BLaER1 (cell line): ENCODE data around the gene RBP3.

Experiments
- H3K27ac ChIP-seq: shearing (Covaris generic); formaldehyde crosslinking; 2 replicates; pipeline ENCODE4 v1.8.1; 2022
- H3K27me3 ChIP-seq: shearing (Covaris generic); formaldehyde crosslinking; 2 replicates; pipeline ENCODE4 v1.8.1; 2022
- H3K36me3 ChIP-seq: shearing (Covaris generic); formaldehyde crosslinking; 2 replicates; pipeline ENCODE4 v1.8.1; 2022
- H3K4me1 ChIP-seq: shearing (Covaris generic); formaldehyde crosslinking; 2 replicates; pipeline ENCODE4 v1.8.1; 2022
- H3K4me2 ChIP-seq: shearing (Covaris generic); formaldehyde crosslinking; 2 replicates; pipeline ENCODE4 v1.8.1; 2022
- H3K4me3 ChIP-seq: shearing (Covaris generic); formaldehyde crosslinking; 2 replicates; pipeline ENCODE4 v1.8.1; 2022
- H3K9ac ChIP-seq: shearing (Covaris generic); formaldehyde crosslinking; 2 replicates; pipeline ENCODE4 v1.8.1; 2022
- H3K9me3 ChIP-seq: shearing (Covaris generic); formaldehyde crosslinking; 2 replicates; pipeline ENCODE4 v1.8.1; 2022
- H4K20me1 ChIP-seq: shearing (Covaris generic); formaldehyde crosslinking; 2 replicates; pipeline ENCODE4 v1.8.1; 2022
- Cebpa-rat ChIP-seq: shearing (Covaris generic); IDR thresholded peaks from 2 replicates; pipeline ENCODE4 v1.8.1; 2022

RBP3 gene

DNA sequence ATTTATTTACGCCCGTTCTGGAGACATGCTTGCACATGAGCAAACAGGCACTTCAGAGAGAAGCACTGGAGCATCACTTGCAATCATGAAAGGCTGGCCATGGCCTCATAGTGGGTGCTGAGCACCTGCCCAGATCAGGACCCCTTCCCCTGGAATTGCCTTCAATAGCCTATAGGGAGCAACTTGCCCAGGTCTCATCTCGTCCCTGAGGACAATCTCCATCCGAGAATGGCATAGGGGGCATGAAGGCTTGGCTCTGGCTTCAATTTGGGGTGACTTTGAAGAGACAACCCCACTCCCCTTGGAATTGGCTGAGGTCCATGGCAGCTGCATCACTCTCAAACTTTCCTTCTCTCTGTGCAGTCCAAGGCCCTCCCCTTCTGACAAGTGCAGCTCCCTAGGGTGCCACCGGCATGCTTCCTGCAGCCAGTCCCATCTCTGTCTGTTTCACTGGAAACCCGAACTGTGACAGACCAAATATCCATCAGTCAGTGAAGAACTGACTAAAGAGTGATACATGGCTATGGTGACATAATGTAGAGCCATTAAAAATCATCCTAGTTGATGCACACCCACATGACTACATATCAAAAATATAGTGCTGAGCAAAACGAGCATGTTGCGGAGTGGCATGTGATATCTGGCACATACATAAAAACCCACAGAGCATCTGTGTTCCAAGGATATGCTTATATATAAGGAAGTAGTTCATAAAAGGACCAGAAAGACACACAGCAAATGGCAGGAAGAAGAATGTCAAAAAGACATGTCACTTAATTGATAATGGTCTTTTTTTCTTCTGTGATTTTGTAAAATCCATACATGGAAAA is 13.5 kb upstream of the RBP3 start:
- no peaks in the 10 kb centered on the region for H3K27me3 ChIP-seq
- TF ChIP-seq Cebpa-rat: no peak
- H4K20me1 ChIP-seq: no peaks in the 10 kb centered on the region
- H3K4me3 ChIP-seq: no peak overlapping the region
- H3K36me3 ChIP-seq: no peaks in the 10 kb centered on the region
- H3K9ac ChIP-seq: no peak overlapping the region
- H3K9me3 ChIP-seq: no peaks in the 10 kb centered on the region
- no peak overlapping the region for H3K27ac ChIP-seq
- H3K4me1 ChIP-seq: no peaks in the 10 kb centered on the region
- no peak overlapping the region for H3K4me2 ChIP-seq

DNA sequence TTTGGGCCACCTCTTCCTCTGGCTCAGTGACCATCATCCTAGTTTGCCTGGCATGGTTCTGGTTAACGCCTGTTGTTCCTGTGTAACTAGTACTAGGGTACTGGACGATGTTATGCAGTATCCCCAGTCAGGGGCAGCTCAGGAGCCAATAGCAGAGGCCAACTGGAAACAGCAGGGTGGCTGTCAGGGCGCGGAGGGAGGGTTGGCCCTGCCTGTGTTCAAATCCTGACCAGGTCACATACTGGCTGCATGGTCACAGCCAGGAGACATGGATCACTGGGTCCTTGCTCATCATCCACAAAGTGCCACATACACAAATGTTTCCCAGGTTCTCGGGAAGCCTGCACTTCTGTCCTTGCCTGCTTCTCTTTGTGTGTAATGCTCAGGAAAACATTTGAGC is 12.3 kb upstream of the RBP3 start:
- Histone ChIP-seq H3K4me3 (no peak overlapping the region), H3K9ac (no peak overlapping the region), H3K27ac (no peak overlapping the region), H3K4me2 (no peak overlapping the region), H3K4me1 (peaks cover 8% of the 10 kb centered on the region), H3K27me3 (no peaks in the 10 kb centered on the region), H3K9me3 (no peaks in the 10 kb centered on the region), H4K20me1 (no peaks in the 10 kb centered on the region), H3K36me3 (no peaks in the 10 kb centered on the region)
- no peak for TF ChIP-seq Cebpa-rat

- Histone ChIP-seq H3K9me3 (no peaks in the 10 kb centered on the region), H3K36me3 (no peaks in the 10 kb centered on the region), H4K20me1 (no peaks in the 10 kb centered on the region), H3K9ac (no peak overlapping the region), H3K4me3 (no peak overlapping the region), H3K27ac (no peak overlapping the region), H3K4me1 (peaks cover 8% of the 10 kb centered on the region), H3K4me2 (no peak overlapping the region), H3K27me3 (no peaks in the 10 kb centered on the region)
- no peak for TF ChIP-seq Cebpa-rat
Measured at GRCh38 chr10:47336387-47337134, 11.6 kb upstream of the RBP3 start.

DNA sequence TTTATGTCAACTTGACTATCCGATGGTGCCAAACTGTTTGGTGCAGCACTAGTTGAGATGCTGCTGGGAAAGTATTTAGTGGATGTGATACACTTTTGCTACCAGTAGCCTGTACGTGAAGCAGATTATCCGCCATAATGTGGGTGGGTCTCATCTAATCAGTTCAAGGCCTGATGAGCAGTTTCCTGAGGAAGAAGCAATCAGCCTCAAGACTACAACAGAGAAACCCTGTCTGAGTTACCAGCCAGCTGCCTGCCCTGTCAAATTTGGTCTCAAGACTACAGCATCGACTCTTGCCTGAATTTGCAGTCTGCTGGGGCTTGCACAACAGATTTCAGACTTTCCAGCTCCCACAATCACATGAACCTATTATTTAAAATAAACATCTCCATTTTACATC is 10.9 kb upstream of the RBP3 start:
- Histone ChIP-seq H3K9ac (no peak overlapping the region), H3K9me3 (no peaks in the 10 kb centered on the region), H3K27me3 (no peaks in the 10 kb centered on the region), H3K4me2 (no peak overlapping the region), H3K36me3 (no peaks in the 10 kb centered on the region), H4K20me1 (no peaks in the 10 kb centered on the region), H3K4me1 (peaks cover 8% of the 10 kb centered on the region), H3K4me3 (no peak overlapping the region), H3K27ac (no peak overlapping the region)
- no peak for TF ChIP-seq Cebpa-rat

DNA sequence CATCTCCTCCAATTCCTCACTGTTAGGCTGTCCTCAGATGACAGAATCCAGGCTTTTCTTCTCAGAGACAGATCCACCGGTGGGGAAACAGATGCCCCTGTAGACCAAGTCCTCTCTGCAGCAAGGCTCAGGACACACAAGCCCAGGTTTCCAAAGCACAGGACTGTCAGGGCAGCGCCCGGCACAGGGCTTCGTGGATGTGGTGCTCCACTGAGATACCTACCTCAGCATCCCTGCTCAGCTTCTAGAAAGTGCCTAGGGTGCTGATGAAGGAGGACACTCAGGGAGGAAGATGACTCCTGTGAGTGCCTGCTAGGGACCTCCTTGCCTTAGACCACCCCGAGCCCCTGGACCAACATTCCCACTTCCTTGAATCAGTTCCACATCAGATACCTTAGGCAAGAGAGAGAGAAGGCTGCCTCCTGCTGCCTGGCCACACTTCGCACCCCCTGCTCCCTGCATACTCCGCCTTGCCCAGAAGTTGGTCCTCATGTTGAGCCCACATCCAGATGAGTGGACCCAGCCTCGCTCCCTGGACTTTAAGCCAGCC is 8.9 kb upstream of the RBP3 start:
- Histone ChIP-seq H3K9me3 (no peaks in the 10 kb centered on the region), H4K20me1 (no peaks in the 10 kb centered on the region), H3K9ac (no peak overlapping the region), H3K27ac (no peak overlapping the region), H3K4me3 (no peak overlapping the region), H3K27me3 (no peaks in the 10 kb centered on the region), H3K4me1 (peaks cover 8% of the 10 kb centered on the region), H3K4me2 (no peak overlapping the region), H3K36me3 (no peaks in the 10 kb centered on the region)
- no peak for TF ChIP-seq Cebpa-rat

- no peaks in the 10 kb centered on the region for H3K9me3 ChIP-seq
- H3K4me2 ChIP-seq: peak overlapping the region; percentile 32
- H3K4me1 ChIP-seq: peaks cover 8% of the 10 kb centered on the region
- H3K4me3 ChIP-seq: no peak overlapping the region
- H4K20me1 ChIP-seq: no peaks in the 10 kb centered on the region
- H3K36me3 ChIP-seq: no peaks in the 10 kb centered on the region
- TF ChIP-seq Cebpa-rat: no peak
- H3K27ac ChIP-seq: no peak overlapping the region
- H3K27me3 ChIP-seq: no peaks in the 10 kb centered on the region
- no peak overlapping the region for H3K9ac ChIP-seq
Measured at GRCh38 chr10:47339759-47340607, 8.2 kb upstream of the RBP3 start.

- Histone ChIP-seq H3K27me3 (no peaks in the 10 kb centered on the region), H3K4me2 (peak overlapping the region; percentile 32)
Measured at GRCh38 chr10:47340608-47341170, 7.5 kb upstream of the RBP3 start.

DNA sequence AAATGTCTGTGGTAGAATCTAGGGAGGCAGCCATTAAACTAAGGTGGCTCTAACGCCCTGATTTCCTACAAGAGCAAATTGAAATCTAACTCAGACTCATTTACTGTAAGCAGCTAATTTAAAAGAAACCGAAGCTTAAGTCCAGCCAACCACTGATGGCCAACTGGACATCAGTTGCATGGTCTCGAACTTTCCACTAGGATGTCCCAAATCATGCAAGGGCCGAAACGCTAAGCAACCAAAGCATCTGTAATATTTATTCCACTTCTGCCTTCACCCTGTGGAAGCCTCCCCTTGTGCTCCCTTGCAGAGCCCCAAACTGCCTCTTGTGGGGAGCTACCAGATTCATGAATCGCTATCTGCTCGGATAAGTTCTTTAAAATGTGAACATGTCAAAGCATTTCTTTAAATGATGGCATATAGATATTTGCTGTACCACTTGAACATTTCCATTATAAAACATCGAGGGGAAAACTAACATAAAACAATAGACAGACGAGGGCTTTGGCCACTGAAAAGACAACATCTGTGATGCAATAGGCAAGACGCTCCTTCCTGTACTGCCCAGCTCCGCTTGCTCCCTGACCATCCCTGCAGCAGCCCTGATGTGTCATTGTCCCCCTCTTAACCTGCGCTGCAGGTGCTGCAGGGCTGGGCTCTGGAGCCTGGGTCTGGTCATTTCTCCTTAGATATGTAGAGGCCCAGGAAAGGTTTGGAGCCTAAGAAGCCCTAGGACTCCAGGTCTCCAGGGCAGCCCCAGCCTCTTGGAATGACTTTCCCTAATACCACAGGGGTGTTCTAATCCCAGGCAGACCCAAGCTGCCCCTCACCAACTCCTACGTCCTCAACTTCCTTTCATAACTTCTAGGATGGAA is 2.9 kb upstream of the RBP3 start:
- H3K9ac ChIP-seq: no peak overlapping the region
- H3K36me3 ChIP-seq: no peaks in the 10 kb centered on the region
- H4K20me1 ChIP-seq: no peaks in the 10 kb centered on the region
- H3K4me3 ChIP-seq: no peak overlapping the region
- H3K4me2 ChIP-seq: no peak overlapping the region
- no peak for TF ChIP-seq Cebpa-rat
- H3K27ac ChIP-seq: no peak overlapping the region
- peaks cover 4% of the 10 kb centered on the region for H3K4me1 ChIP-seq
- H3K27me3 ChIP-seq: no peaks in the 10 kb centered on the region
- no peaks in the 10 kb centered on the region for H3K9me3 ChIP-seq

More at GRCh38 chr10:47340608-47341170, 7.5 kb upstream of the RBP3 start:
- H3K9me3 ChIP-seq: no peaks in the 10 kb centered on the region
- peaks cover 8% of the 10 kb centered on the region for H3K4me1 ChIP-seq
- TF ChIP-seq Cebpa-rat: no peak
- no peak overlapping the region for H3K4me3 ChIP-seq
- no peak overlapping the region for H3K27ac ChIP-seq
- no peaks in the 10 kb centered on the region for H4K20me1 ChIP-seq
- no peak overlapping the region for H3K9ac ChIP-seq
- no peaks in the 10 kb centered on the region for H3K36me3 ChIP-seq
